DND-41 (cell line): ENCODE results near the gene PRKCE.

ENCODE experiments used
- EZH2 ChIP-seq: IDR thresholded peaks from 3 replicates; pipeline ENCODE4 v1.6.1; 2012; ENCODE audit warnings: borderline replicate concordance, low read depth, mild to moderate bottlenecking, moderate library complexity, low read length, inconsistent platforms; ENCODE audit not compliant: severe bottlenecking
- TF ChIP-seq, protein P1 (sequence below): IDR thresholded peaks from 2 replicates; pipeline ENCODE4 v1.5.1; 2012; ENCODE audit warnings: borderline replicate concordance, low read length, moderate library complexity, mild to moderate bottlenecking; ENCODE audit not compliant: poor library complexity, severe bottlenecking; ENCODE audit errors: extremely low read depth

DNA sequence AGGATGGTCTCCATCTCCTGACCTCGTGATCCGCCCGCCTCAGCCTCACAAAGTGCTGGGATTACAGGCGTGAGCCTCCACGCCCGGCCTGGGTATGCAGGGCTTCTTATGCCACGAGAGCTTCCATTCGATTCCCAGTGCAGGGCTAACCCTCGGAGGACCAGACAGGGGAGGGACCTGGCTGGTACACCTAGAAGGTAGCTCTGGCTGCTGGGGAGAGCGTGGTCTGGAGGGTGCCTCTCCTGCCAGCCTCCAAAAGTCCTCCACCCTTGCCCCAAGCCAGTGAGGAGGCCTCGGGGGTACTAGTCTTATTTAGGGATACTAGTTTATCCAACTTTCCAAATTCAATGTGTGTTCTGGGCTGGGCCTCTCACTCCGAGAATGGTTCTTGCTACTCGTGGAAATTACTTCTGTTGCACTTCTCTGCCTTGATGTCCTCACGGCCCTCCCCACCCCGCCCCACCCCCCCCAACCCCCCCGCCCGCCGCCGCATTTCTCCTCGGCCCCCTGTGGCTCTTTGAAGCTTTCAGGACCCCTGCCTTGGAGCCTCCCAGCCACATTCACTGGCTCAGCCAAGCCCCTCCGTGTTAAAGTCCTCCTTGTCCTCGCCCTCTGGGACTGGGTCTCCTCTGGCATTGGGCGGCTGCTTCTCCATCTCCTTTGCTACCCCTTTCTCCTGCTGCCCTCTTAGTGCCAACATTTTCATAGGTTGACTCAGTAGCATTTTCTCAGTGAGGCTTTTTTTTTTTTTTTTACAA is 502.7 kb downstream of the PRKCE start:
- TF ChIP-seq, protein P1, sequence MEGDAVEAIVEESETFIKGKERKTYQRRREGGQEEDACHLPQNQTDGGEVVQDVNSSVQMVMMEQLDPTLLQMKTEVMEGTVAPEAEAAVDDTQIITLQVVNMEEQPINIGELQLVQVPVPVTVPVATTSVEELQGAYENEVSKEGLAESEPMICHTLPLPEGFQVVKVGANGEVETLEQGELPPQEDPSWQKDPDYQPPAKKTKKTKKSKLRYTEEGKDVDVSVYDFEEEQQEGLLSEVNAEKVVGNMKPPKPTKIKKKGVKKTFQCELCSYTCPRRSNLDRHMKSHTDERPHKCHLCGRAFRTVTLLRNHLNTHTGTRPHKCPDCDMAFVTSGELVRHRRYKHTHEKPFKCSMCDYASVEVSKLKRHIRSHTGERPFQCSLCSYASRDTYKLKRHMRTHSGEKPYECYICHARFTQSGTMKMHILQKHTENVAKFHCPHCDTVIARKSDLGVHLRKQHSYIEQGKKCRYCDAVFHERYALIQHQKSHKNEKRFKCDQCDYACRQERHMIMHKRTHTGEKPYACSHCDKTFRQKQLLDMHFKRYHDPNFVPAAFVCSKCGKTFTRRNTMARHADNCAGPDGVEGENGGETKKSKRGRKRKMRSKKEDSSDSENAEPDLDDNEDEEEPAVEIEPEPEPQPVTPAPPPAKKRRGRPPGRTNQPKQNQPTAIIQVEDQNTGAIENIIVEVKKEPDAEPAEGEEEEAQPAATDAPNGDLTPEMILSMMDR = no peak
- no peak for TF ChIP-seq EZH2
